IMR-90 (cell line): Measurements from ENCODE around the gene TMCO1. TPM values are rescaled to one million over a fixed set of nuclear protein-coding genes. Genes with fewer than 3 reads are reported as not detected.

ENCODE experiments used
- ATAC-seq: fragments of 200-7000 bp; cut with Tn5 transposase; 2 replicates; pipeline ENCODE4 v1.9.1; 2020; ENCODE audit warnings: low read depth, mild to moderate bottlenecking, moderate library complexity
- BruUV-seq: library from RNA; stranded (reverse); fragments of 400-500 nt; replicated peaks from 2 replicates; lab custom pipeline; 2021; lab: Mats Ljungman, UMichigan
- CTCF ChIA-PET: fragments of 300-600 bp; formaldehyde crosslinking; extraction: SDS; loops from one replicate; lab custom pipeline; 2021; ENCODE audit warnings: antibody characterized with exemption; lab: Yijun Ruan, JAX
- POLR2A ChIA-PET: fragments of 300-600 bp; sonication (Branson Sonifier 250); formaldehyde crosslinking; loops from one replicate; lab custom pipeline; 2022; ENCODE audit warnings: antibody characterized with exemption; ENCODE audit not compliant: unreplicated experiment; lab: Charles Lee
- DNase-seq: peaks from one replicate; pipeline ENCODE4 v3.0.0; 2013
- H2AFZ ChIP-seq: replicated peaks from 2 replicates; pipeline ENCODE3; 2013; ENCODE audit warnings: low read length, mild to moderate bottlenecking; ENCODE audit not compliant: poor library complexity
- H2AK5ac ChIP-seq: 2 replicates; pipeline ENCODE4 v1.6.1; 2013; ENCODE audit warnings: low read depth, low read length, inconsistent platforms
- H2AK9ac ChIP-seq: replicated peaks from 2 replicates; pipeline ENCODE3; 2013; ENCODE audit warnings: mild to moderate bottlenecking, low read depth, low read length, moderate library complexity; ENCODE audit not compliant: poor library complexity
- H2BK120ac ChIP-seq: 2 replicates; pipeline ENCODE4 v1.6.1; 2013; ENCODE audit warnings: low read depth, low read length, inconsistent platforms
- H2BK15ac ChIP-seq: 3 replicates; pipeline ENCODE4 v1.6.1; 2013; ENCODE audit warnings: low read depth, low read length, inconsistent platforms
- H2BK20ac ChIP-seq: 2 replicates; pipeline ENCODE4 v1.6.1; 2013; ENCODE audit warnings: low read depth, mild to moderate bottlenecking, inconsistent platforms, low read length, moderate library complexity
- H2BK5ac ChIP-seq: 2 replicates; pipeline ENCODE4 v1.6.1; 2013; ENCODE audit warnings: mild to moderate bottlenecking, low read depth, low read length, inconsistent platforms; ENCODE audit not compliant: poor library complexity, severe bottlenecking
- H3K14ac ChIP-seq: replicated peaks from 2 replicates; pipeline ENCODE4 v1.6.1; 2013; ENCODE audit warnings: low read depth, low read length, inconsistent platforms
- H3K18ac ChIP-seq: 2 replicates; pipeline ENCODE4 v1.6.1; 2013; ENCODE audit warnings: low read depth, low read length, control low read depth
- H3K23ac ChIP-seq: 2 replicates; pipeline ENCODE4 v1.6.1; 2013; ENCODE audit warnings: low read depth, low read length, inconsistent platforms
- H3K27ac ChIP-seq: 2 replicates; pipeline ENCODE4 v1.5.1; 2013; ENCODE audit warnings: mild to moderate bottlenecking, control low read depth, low read length; ENCODE audit not compliant: insufficient read depth
- H3K27me3 ChIP-seq: 2 replicates; pipeline ENCODE4 v1.6.1; 2013; ENCODE audit warnings: low read length; ENCODE audit not compliant: control insufficient read depth, insufficient read depth
- H3K36me3 ChIP-seq: 2 replicates; pipeline ENCODE4 v1.6.1; 2013; ENCODE audit warnings: low read length, mixed read lengths; ENCODE audit not compliant: control insufficient read depth, insufficient read depth
- H3K4ac ChIP-seq: 2 replicates; pipeline ENCODE4 v1.6.1; 2013; ENCODE audit warnings: low read depth, low read length, inconsistent platforms
- H3K4me1 ChIP-seq: 2 replicates; pipeline ENCODE4 v1.6.1; 2013; ENCODE audit warnings: low read length, mixed read lengths; ENCODE audit not compliant: control insufficient read depth, insufficient read depth
- H3K4me2 ChIP-seq: 2 replicates; pipeline ENCODE4 v1.6.1; 2013; ENCODE audit warnings: low read depth, mild to moderate bottlenecking, control low read depth, low read length, moderate library complexity
- H3K4me3 ChIP-seq: 2 replicates; pipeline ENCODE4 v1.5.1; 2013; ENCODE audit warnings: low read depth, mild to moderate bottlenecking, control low read depth, low read length, moderate library complexity; ENCODE audit not compliant: insufficient read depth
- H3K56ac ChIP-seq: 2 replicates; pipeline ENCODE4 v1.6.1; 2013; ENCODE audit warnings: low read length, inconsistent platforms; ENCODE audit not compliant: insufficient read depth; ENCODE audit errors: extremely low read depth
- H3K79me1 ChIP-seq, 2 experiments: 2 replicates each; pipeline ENCODE4 v1.6.1; 2013; ENCODE audit warnings: low read length in 2 of 2, inconsistent platforms in 1 of 2, low read depth in 1 of 2
- H3K9ac ChIP-seq: 2 replicates; pipeline ENCODE4 v1.6.1; 2013; ENCODE audit warnings: low read depth, low read length, control low read depth
- H3K9me1 ChIP-seq: 2 replicates; pipeline ENCODE4 v1.6.1; 2013; ENCODE audit warnings: low read length, inconsistent platforms; ENCODE audit not compliant: insufficient read depth
- H3K9me3 ChIP-seq: 2 replicates; pipeline ENCODE4 v1.6.1; 2013; ENCODE audit warnings: low read length; ENCODE audit not compliant: control insufficient read depth, insufficient read depth
- H4K20me1 ChIP-seq: 2 replicates; pipeline ENCODE4 v1.6.1; 2013; ENCODE audit warnings: low read length, inconsistent platforms; ENCODE audit not compliant: insufficient read depth
- H4K5ac ChIP-seq: 2 replicates; pipeline ENCODE4 v1.6.1; 2013; ENCODE audit warnings: mild to moderate bottlenecking, low read depth, low read length, control low read depth
- H4K8ac ChIP-seq, 2 experiments: 2 replicates each; pipeline ENCODE4 v1.6.1; 2013; ENCODE audit warnings: low read depth in 2 of 2, low read length in 2 of 2, control low read depth in 1 of 2, inconsistent platforms in 1 of 2
- H4K91ac ChIP-seq: 2 replicates; pipeline ENCODE4 v1.6.1; 2013; ENCODE audit warnings: low read depth, low read length, inconsistent platforms; ENCODE audit not compliant: insufficient read depth
- BHLHE40 ChIP-seq: fragments of 150-350 bp; IDR thresholded peaks from 2 replicates; pipeline ENCODE4 v1.6.1; 2016; ENCODE audit warnings: mild to moderate bottlenecking, low read depth, low read length
- CTCF ChIP-seq: conservative IDR thresholded peaks from 2 replicates; pipeline ENCODE4 v1.5.1; 2012; ENCODE audit warnings: mild to moderate bottlenecking, low read depth, low read length, improper control_type of control experiment
- RCOR1 ChIP-seq: IDR thresholded peaks from 2 replicates; pipeline ENCODE4 v1.6.1; 2012; ENCODE audit warnings: mild to moderate bottlenecking, low read length, improper control_type of control experiment; ENCODE audit not compliant: insufficient replicate concordance
- RFX5 ChIP-seq: IDR thresholded peaks from 2 replicates; pipeline ENCODE4 v1.8.0; 2012; ENCODE audit warnings: low read depth, mild to moderate bottlenecking, low read length, moderate library complexity
- USF2 ChIP-seq: fragments of 150-350 bp; IDR thresholded peaks from 2 replicates; pipeline ENCODE4 v1.6.1; 2017; ENCODE audit warnings: mild to moderate bottlenecking, antibody characterized with exemption, low read length, low read depth
- WGBS, 2 experiments: methylation state at CpG; one replicate each; pipeline versions ENCODE4 v1.1.5 to v1.1.7; 2013; ENCODE audit warnings: missing lambda C conversion rate in 2 of 2; ENCODE audit not compliant: insufficient read length in 1 of 2; ENCODE audit errors: extremely low coverage in 2 of 2; 5-methylcytosine and 5-hydroxymethylcytosine counted together
- dilution Hi-C: fragments of 300-500 bp; cut with HindIII; formaldehyde crosslinking; loops from one replicate; pipeline ENCODE4 v1.14.3; 2018; ENCODE audit warnings: low sequenced_read_pairs; ENCODE audit not compliant: unreplicated experiment
- in situ Hi-C: fragments of 300-500 bp; cut with MboI; formaldehyde crosslinking; loops from 3 replicates; pipeline ENCODE4 v1.14.3; 2019; ENCODE audit warnings: low sequenced_read_pairs, inconsistent platforms, mixed read lengths
- intact Hi-C: fragments of 100-400 bp; cut with micrococcal nuclease; formaldehyde crosslinking; loops from 2 replicates; pipeline ENCODE4 v1.10.0; 2022
- polyA plus RNA-seq, 3 experiments: library from polyadenylated mRNA; depleted of rRNA; stranded (reverse); fragments of >200 nt; gene quantifications; 2 replicates each; pipeline ENCODE4 v1.2.3, GENCODE V29; 2012; ENCODE audit warnings: low replicate concordance in 1 of 3
- total RNA-seq: library from RNA; depleted of rRNA; stranded (reverse); fragments of >200 nt; gene quantifications from 2 replicates; pipeline ENCODE4 v1.2.3, GENCODE V29; 2012
- TF ChIP-seq, protein P1 (sequence below): fragments of 150-350 bp; IDR thresholded peaks from 2 replicates; pipeline ENCODE4 v1.6.1; 2016; ENCODE audit warnings: low read depth, mild to moderate bottlenecking, low read length, moderate library complexity, borderline replicate concordance

The TMCO1 gene
- total and polyA plus RNA-seq, 2 of the 4 experiments (the other 2 are of a cell fraction) = 86.4 to 113 TPM

DNA sequence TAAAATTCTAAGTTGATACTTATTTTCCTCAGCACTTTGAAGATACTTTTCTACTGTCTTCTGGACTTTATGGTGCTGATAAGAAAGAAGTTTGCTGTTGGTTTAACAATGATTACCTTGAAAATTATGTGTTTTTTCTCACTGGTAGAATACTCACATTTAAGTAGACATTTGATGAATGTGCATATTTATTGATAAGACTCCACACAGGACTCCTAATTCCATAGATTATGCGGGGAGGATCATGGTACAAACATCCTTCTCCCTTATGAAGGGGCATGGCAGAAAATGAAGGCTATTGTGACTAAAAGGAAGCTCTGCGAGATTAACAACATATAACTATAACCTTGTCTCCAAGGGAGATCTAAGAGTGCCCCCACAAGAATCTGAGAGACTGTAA lies 41.8 kb downstream of the TMCO1 start:
- Histone ChIP-seq H2BK120ac (no peak overlapping the region), H4K5ac (no peak overlapping the region), H3K9ac (no peak overlapping the region), H4K91ac (no peak overlapping the region), H3K56ac (no peak overlapping the region), H3K4ac (no peak overlapping the region), H2AFZ (no peak overlapping the region), H2AK9ac (no peak overlapping the region), H2BK15ac (no peak overlapping the region), H2AK5ac (no peak overlapping the region), H3K4me1 (no peaks in the 10 kb centered on the region), H3K27me3 (no peaks in the 10 kb centered on the region), H3K9me1 (no peaks in the 10 kb centered on the region), H3K79me1 (peaks cover 0 to 5% of the 10 kb centered on the region in 2 experiments; a peak in 3 of 4 replicates), H3K4me3 (no peak overlapping the region), H3K14ac (no peak overlapping the region), H3K36me3 (peaks cover 5% of the 10 kb centered on the region), H4K20me1 (no peaks in the 10 kb centered on the region), H2BK20ac (no peak overlapping the region), H3K18ac (no peak overlapping the region), H4K8ac (no peak overlapping the region), H3K23ac (no peak overlapping the region), H2BK5ac (no peak overlapping the region), H3K9me3 (no peaks in the 10 kb centered on the region), H3K27ac (no peak overlapping the region), H3K4me2 (no peak overlapping the region)
- dilution Hi-C loops (no loop called here), in situ Hi-C loops (no loop called here), intact Hi-C loops (no loop called here)
- ChIA-PET CTCF (no interaction called here), POLR2A (no interaction called here)
- BruUV-seq = no TSS peak
- DNase-seq (no peak), ATAC-seq (no peak)
- WGBS, 2 experiments = no CpG with 5 or more reads among the region's 2 CpGs
- no peak for TF ChIP-seq BHLHE40
- no peak for TF ChIP-seq CTCF
- TF ChIP-seq RFX5 = no peak
- TF ChIP-seq, protein P1, sequence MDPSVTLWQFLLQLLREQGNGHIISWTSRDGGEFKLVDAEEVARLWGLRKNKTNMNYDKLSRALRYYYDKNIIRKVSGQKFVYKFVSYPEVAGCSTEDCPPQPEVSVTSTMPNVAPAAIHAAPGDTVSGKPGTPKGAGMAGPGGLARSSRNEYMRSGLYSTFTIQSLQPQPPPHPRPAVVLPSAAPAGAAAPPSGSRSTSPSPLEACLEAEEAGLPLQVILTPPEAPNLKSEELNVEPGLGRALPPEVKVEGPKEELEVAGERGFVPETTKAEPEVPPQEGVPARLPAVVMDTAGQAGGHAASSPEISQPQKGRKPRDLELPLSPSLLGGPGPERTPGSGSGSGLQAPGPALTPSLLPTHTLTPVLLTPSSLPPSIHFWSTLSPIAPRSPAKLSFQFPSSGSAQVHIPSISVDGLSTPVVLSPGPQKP = no peak
- TF ChIP-seq USF2 = no peak
- TF ChIP-seq RCOR1 = no peak
